ENCODE measurements around the gene ATP9B. TPM values are rescaled to one million over a fixed set of nuclear protein-coding genes. Genes with fewer than 3 reads are reported as not detected.

The ATP9B gene
- total and polyA plus RNA-seq, 10 of the 15 experiments (the other 5 are each of a cell fraction or from before 2014, with no cell fraction given) = 0.74 to 20.7 (median 12.9) TPM

- in situ Hi-C loops (cut with MboI) (no loop called here), intact Hi-C loops (cut with micrococcal nuclease; ENCODE audit: unreplicated experiment) (no loop called here)
- Histone ChIP-seq H3K4me1 (ENCODE audit: control insufficient read depth, insufficient read depth, low read length) (no peaks in the 10 kb centered on the region), H4K20me1 (ENCODE audit: control insufficient read depth, insufficient read depth) (no peaks in the 10 kb centered on the region), H3K4me2 (ENCODE audit: control insufficient read depth, insufficient read depth) (no peak overlapping the region), H3K27ac (ENCODE audit: control insufficient read depth, insufficient read depth) (no peak overlapping the region), H3K36me3 (ENCODE audit: control insufficient read depth in 2 of 2, insufficient read depth in 2 of 2, low read length in 1 of 2) (no peaks in the 10 kb centered on the region; a peak in 1 of 4 replicates), H3K4me3 (no peak overlapping the region), H3K27me3 (replicated peaks in 1 of 2; ENCODE audit: control insufficient read depth in 2 of 2, insufficient read depth in 2 of 2, low read length in 1 of 2) (no peaks in the 10 kb centered on the region), H3K9ac (ENCODE audit: control insufficient read depth, insufficient read depth, low read length) (no peak overlapping the region), H3K9me3 (replicated peaks; ENCODE audit: control insufficient read depth, insufficient read depth, low read length) (no peaks in the 10 kb centered on the region), H2AFZ (ENCODE audit: control insufficient read depth, low read depth, low read length) (no peak overlapping the region), H3K79me2 (ENCODE audit: control insufficient read depth, insufficient read depth, low read length) (no peaks in the 10 kb centered on the region)
- CTCF ChIA-PET = interaction anchor here (1.6 kb wide), 1 partner anchor 25 kb away, joined by 3 read pairs; no protein-coding TSS in a partner anchor
- WGBS (ENCODE audit: insufficient coverage, insufficient replicate concordance, low lambda C conversion rate, missing lambda C conversion rate) = 95% methylated on average over 1 of the region's 1 CpG
- DNase-seq (ENCODE audit: low read depth, low spot score) (no peak), ATAC-seq (no peak), FAIRE-seq (no peak)
- RAD21 ChIA-PET (ENCODE audit: unreplicated experiment) = no interaction called here
- no TSS peak for BruUV-seq (replicated peaks)
- SMC1A ChIA-PET (ENCODE audit: uncharacterized antibody, unreplicated experiment) = interaction anchor here (0.6 to 1.0 kb wide), 2 partner anchors 9 to 67 kb away, joined by 3 read pairs; no protein-coding TSS in a partner anchor
- POLR2A ChIA-PET = no interaction called here
- TF ChIP-seq SREBF2 (IDR thresholded peaks at IDR 0.05; ENCODE audit: low read length) (no peak), TCF3 (IDR thresholded peaks at IDR 0.05; ENCODE audit: borderline replicate concordance, insufficient read depth, low read depth, low read length) (no peak), RFX5 (IDR thresholded peaks at IDR 0.05; ENCODE audit: low read depth, low read length) (no peak), SP1 (IDR thresholded peaks at IDR 0.05; ENCODE audit: low read depth, low read length) (no peak), ZNF592 (IDR thresholded peaks at IDR 0.05) (no peak), RELA (IDR thresholded peaks at IDR 0.05; ENCODE audit: borderline replicate concordance, partially characterized antibody) (no peak), ZNF384 (IDR thresholded peaks at IDR 0.05; ENCODE audit: borderline replicate concordance, low read depth, low read length) (no peak), ZNF24 (IDR thresholded peaks at IDR 0.05) (no peak), MXI1 (IDR thresholded peaks at IDR 0.05; ENCODE audit: low read depth, low read length) (no peak), ZNF622 (IDR thresholded peaks at IDR 0.05) (no peak), CREM (IDR thresholded peaks at IDR 0.05; ENCODE audit: low read depth) (no peak), STAT1 (conservative IDR thresholded peaks at IDR 0.05) (no peak)
- TF ChIP-seq, protein P1, sequence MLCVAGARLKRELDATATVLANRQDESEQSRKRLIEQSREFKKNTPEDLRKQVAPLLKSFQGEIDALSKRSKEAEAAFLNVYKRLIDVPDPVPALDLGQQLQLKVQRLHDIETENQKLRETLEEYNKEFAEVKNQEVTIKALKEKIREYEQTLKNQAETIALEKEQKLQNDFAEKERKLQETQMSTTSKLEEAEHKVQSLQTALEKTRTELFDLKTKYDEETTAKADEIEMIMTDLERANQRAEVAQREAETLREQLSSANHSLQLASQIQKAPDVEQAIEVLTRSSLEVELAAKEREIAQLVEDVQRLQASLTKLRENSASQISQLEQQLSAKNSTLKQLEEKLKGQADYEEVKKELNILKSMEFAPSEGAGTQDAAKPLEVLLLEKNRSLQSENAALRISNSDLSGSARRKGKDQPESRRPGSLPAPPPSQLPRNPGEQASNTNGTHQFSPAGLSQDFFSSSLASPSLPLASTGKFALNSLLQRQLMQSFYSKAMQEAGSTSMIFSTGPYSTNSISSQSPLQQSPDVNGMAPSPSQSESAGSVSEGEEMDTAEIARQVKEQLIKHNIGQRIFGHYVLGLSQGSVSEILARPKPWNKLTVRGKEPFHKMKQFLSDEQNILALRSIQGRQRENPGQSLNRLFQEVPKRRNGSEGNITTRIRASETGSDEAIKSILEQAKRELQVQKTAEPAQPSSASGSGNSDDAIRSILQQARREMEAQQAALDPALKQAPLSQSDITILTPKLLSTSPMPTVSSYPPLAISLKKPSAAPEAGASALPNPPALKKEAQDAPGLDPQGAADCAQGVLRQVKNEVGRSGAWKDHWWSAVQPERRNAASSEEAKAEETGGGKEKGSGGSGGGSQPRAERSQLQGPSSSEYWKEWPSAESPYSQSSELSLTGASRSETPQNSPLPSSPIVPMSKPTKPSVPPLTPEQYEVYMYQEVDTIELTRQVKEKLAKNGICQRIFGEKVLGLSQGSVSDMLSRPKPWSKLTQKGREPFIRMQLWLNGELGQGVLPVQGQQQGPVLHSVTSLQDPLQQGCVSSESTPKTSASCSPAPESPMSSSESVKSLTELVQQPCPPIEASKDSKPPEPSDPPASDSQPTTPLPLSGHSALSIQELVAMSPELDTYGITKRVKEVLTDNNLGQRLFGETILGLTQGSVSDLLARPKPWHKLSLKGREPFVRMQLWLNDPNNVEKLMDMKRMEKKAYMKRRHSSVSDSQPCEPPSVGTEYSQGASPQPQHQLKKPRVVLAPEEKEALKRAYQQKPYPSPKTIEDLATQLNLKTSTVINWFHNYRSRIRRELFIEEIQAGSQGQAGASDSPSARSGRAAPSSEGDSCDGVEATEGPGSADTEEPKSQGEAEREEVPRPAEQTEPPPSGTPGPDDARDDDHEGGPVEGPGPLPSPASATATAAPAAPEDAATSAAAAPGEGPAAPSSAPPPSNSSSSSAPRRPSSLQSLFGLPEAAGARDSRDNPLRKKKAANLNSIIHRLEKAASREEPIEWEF (IDR thresholded peaks at IDR 0.05; ENCODE audit: insufficient replicate concordance, low read depth, low read length) = no peak
- TF ChIP-seq, protein P2, sequence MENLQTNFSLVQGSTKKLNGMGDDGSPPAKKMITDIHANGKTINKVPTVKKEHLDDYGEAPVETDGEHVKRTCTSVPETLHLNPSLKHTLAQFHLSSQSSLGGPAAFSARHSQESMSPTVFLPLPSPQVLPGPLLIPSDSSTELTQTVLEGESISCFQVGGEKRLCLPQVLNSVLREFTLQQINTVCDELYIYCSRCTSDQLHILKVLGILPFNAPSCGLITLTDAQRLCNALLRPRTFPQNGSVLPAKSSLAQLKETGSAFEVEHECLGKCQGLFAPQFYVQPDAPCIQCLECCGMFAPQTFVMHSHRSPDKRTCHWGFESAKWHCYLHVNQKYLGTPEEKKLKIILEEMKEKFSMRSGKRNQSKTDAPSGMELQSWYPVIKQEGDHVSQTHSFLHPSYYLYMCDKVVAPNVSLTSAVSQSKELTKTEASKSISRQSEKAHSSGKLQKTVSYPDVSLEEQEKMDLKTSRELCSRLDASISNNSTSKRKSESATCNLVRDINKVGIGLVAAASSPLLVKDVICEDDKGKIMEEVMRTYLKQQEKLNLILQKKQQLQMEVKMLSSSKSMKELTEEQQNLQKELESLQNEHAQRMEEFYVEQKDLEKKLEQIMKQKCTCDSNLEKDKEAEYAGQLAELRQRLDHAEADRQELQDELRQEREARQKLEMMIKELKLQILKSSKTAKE (IDR thresholded peaks at IDR 0.05; ENCODE audit: low read depth, poor library complexity, severe bottlenecking) = no peak
These were observed 153.6 kb downstream of the ATP9B start for GRCh38 chr18:79222790-79223189.
